ENCODE results near the gene HFE. TPM values are rescaled to one million over a fixed set of nuclear protein-coding genes. Genes with fewer than 3 reads are reported as not detected.
"Not testable (repeated sequence)": the region's sequence is repeated elsewhere in the genome, so short reads cannot be mapped to it uniquely, and the experiment has no call there.

HFE gene
- total RNA-seq, 6 experiments from 2014 or later: 8.9 to 20.7 (median 15.8) TPM

DNA sequence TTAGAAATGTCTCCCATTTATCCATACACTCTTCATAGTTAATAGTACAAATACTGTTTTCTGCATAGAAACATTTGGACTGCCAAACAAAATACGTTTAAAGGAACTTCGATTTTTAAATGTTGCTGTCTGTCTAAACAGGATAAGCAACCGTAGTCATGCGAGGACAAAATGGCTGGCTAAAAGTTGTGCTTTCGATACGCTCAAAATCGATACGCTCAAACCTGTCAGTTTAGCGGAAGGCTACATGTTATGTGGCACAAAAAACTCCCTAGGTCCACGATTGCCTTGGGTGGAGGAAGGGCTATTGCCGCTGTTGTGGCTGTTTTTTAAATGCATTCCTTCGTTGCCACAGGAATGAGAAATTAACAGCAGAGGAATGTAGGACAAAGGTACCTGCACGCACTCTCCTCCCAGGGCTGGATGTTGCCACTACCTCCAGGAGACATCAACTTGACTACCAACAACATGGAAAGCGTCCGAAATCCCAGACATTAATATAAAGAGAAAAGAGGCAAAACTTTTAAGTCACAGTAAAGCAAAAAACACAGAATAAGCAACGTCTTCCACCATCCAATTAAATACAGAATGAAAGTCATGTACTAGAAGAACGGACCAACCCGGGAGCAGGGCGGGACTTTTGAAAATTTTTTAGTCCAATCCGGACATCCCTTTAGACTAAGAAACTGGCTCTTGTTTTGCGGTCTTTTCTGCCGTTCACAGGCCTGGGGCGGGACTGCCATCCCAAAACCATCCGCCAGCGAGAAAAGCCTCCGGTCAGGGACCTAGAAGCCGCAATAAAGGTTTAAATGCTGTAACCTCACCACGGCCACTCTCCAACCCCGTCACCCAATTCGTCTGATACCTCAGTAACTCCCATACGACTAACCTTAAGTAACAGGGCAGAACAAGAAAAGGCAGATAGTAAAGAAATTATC, 32.2 kb upstream of the HFE start:
- Histone ChIP-seq H3K4me3 (peak overlapping the region; percentile 56 to 73 (median 70)), H3K4me1 (no peaks in the 10 kb centered on the region), H3K36me3 (no peaks in the 10 kb centered on the region), H3K27ac (peak overlapping the region; percentile 85 to 94 (median 91)), H3K9me3 (no peaks in the 10 kb centered on the region), H3K27me3 (no peaks in the 10 kb centered on the region)
- ATAC-seq (peak; percentile 78 to 89 (median 81)), DNase-seq (peak; percentile 77 to 92 (median 86))
- intact Hi-C loops (cut with DNase I): no loop called here
- WGBS (ENCODE audit: insufficient coverage, low coverage, low lambda C conversion rate, missing lambda C conversion rate): under 1% methylated on average over 31 of the region's 31 CpGs
- TF ChIP-seq, protein P1, sequence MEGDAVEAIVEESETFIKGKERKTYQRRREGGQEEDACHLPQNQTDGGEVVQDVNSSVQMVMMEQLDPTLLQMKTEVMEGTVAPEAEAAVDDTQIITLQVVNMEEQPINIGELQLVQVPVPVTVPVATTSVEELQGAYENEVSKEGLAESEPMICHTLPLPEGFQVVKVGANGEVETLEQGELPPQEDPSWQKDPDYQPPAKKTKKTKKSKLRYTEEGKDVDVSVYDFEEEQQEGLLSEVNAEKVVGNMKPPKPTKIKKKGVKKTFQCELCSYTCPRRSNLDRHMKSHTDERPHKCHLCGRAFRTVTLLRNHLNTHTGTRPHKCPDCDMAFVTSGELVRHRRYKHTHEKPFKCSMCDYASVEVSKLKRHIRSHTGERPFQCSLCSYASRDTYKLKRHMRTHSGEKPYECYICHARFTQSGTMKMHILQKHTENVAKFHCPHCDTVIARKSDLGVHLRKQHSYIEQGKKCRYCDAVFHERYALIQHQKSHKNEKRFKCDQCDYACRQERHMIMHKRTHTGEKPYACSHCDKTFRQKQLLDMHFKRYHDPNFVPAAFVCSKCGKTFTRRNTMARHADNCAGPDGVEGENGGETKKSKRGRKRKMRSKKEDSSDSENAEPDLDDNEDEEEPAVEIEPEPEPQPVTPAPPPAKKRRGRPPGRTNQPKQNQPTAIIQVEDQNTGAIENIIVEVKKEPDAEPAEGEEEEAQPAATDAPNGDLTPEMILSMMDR (IDR thresholded peaks at IDR 0.05): peak in 2 of 4 donors; percentile 30 to 40
- TF ChIP-seq POLR2A (IDR thresholded peaks at IDR 0.05): peak; percentile 58

DNA sequence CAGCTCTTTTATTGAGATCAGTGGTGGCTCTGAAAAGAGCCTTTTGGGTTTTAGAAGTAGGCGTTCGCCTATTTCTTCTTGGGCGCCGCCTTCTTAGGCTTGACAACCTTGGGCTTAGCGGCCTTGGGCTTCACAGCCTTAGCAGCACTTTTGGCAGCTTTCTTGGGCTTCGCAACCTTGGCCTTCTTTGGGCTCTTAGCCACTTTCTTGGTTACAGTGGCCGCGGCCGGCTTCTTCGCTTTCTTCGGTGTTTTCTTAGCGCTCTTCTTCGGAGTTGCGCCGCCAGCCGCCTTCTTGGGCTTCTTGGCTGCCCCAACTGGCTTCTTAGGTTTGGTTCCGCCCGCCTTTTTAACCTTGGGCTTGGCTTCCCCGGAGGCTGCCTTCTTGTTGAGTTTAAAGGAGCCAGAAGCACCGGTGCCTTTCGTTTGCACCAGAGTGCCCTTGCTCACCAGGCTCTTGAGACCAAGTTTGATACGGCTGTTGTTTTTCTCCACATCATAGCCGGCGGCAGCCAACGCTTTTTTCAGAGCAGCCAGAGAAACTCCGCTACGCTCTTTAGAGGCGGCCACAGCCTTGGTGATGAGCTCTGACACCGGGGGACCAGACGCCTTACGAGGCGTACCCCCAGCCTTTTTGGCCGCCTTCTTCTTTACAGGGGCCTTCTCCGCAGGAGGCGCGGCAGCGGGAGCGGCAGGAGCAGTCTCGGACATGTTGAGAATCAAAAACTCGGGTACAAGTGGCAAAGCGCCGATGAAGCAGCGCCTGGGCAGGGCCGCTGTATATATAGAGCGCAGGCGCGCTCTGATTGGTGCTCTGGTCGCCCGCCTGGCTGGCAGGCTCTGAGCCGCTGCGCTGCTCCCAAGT, 31.3 kb upstream of the HFE start:
- no peaks in the 10 kb centered on the region for H3K27me3 ChIP-seq
- H3K27ac ChIP-seq: peak overlapping the region; percentile 85 to 94 (median 91)
- H3K4me1 ChIP-seq: no peaks in the 10 kb centered on the region
- H3K36me3 ChIP-seq: no peaks in the 10 kb centered on the region
- H3K9me3 ChIP-seq: no peaks in the 10 kb centered on the region
- peak; percentile 90 to 94 (median 93) for DNase-seq
- peak overlapping the region; percentile 56 to 73 (median 70) for H3K4me3 ChIP-seq
- TF ChIP-seq, protein P1 (IDR thresholded peaks at IDR 0.05): no peak
- peak; percentile 98 for TF ChIP-seq POLR2A (IDR thresholded peaks at IDR 0.05)
- WGBS (ENCODE audit: insufficient coverage, low coverage, low lambda C conversion rate, missing lambda C conversion rate): under 1% methylated on average over 43 of the region's 51 CpGs
- intact Hi-C loops (cut with DNase I): no loop called here
- ATAC-seq: peak; percentile 87 to 94 (median 90)

DNA sequence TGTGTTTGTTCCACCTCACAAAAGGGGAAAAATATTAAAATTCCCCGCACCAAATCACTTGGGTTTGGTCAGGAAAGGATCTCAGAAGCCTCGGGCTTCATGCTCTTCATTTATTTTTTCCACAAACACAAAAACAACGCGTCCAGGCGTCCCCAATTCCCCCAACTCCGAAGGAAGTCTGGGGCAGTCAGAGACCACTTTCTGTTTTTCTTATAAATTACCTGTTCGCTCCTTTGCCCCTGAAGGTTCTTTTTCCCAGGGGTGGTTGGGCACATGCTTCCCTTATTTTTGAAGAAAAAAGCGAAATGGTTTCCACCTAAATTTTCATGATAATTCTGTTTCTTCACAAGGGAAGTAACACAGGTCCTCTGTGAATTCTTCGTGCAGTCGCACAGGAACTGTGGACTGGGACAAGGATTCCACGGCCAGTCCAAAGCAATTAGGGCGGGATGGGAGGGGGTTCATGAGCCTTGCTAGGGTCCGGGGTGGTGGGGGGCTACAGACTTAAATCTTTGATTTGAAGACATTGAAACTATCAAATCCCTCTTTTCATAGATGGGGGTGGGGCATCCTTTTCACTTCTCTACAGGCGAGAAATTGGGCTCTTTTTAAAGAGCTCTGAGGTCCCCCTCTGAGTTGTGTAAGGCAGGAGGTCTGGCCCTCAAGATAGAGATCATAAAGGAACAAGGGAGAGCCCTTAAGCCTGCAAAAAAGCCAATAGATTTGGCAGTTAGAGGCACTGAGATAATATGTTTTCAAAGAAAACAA, 30.5 kb upstream of the HFE start:
- TF ChIP-seq, protein P1 (IDR thresholded peaks at IDR 0.05): no peak
- no peak for TF ChIP-seq POLR2A (IDR thresholded peaks at IDR 0.05)

DNA sequence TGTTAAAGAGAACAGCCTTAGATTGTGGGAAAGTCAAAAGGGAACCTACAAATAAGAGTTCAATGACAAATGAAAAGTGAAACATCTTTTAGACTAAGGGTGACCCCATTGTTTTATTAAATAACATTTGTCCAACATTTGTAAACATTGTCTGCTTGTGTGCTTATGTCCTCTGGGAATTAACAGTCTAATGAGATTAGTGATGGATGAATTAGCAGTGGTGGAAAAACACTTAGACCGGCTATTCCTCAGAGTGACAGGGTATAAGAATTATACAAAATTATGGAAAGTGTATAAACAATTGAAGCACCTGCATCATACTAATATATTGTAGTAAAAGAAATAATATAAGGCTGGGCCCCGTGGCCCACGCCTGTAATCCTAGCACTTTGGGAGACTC, 29.3 kb upstream of the HFE start:
- no peaks in the 10 kb centered on the region for H3K4me1 ChIP-seq
- no peaks in the 10 kb centered on the region for H3K9me3 ChIP-seq
- DNase-seq: no peak
- no peak overlapping the region for H3K4me3 ChIP-seq
- WGBS (ENCODE audit: insufficient coverage, low coverage, low lambda C conversion rate, missing lambda C conversion rate): 92% methylated on average over 3 of the region's 3 CpGs
- no peaks in the 10 kb centered on the region for H3K27me3 ChIP-seq
- no peaks in the 10 kb centered on the region for H3K36me3 ChIP-seq
- no peak overlapping the region for H3K27ac ChIP-seq
- TF ChIP-seq, protein P1 (IDR thresholded peaks at IDR 0.05): no peak
- no peak for TF ChIP-seq POLR2A (IDR thresholded peaks at IDR 0.05)
- ATAC-seq: no peak
- intact Hi-C loops (cut with DNase I): no loop called here

More for the DNA sequence above, 30.5 kb upstream of the HFE start:
- peak; percentile 20 to 49 (median 37) for ATAC-seq
- Histone ChIP-seq H3K36me3 (no peaks in the 10 kb centered on the region), H3K9me3 (no peaks in the 10 kb centered on the region), H3K4me1 (no peaks in the 10 kb centered on the region), H3K27ac (peak overlapping the region; percentile 85 to 94 (median 91)), H3K27me3 (no peaks in the 10 kb centered on the region), H3K4me3 (peak overlapping the region; percentile 56 to 73 (median 70))
- 0% methylated on average over 14 of the region's 14 CpGs for WGBS (ENCODE audit: insufficient coverage, low coverage, low lambda C conversion rate, missing lambda C conversion rate)
- intact Hi-C loops (cut with DNase I): no loop called here
- no peak for DNase-seq

DNA sequence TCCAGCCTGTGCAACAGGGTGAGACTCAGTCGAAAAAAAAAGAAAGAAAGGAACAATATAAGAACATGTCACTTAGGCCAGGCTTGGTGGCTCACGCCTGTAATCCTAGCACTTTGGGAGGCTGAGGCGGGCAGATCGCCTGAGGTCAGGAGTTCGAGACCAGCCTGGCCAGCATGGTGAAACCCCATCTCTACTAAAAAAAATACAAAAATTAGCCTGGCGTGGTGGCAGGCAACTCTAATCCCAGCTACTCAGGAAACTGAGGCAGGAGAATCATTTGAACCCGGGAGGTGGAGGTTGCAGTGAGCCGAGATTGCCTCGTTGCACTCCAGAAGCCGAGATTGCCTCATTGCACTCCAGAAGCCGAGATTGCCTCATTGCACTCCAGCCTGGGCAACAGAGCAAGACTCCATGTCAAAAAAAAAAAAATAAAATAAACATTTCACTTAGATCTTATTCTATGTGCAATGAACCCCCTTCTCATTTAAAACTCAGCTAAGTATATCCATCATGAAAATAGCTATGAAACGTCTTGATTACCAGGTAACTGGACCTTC, 28.7 kb upstream of the HFE start:
- H3K4me1 ChIP-seq; H3K4me3 ChIP-seq; H3K27me3 ChIP-seq; ATAC-seq; H3K9me3 ChIP-seq; intact Hi-C loops (cut with DNase I); DNase-seq; H3K36me3 ChIP-seq; H3K27ac ChIP-seq: not testable (repeated sequence)
- WGBS (ENCODE audit: insufficient coverage, low coverage, low lambda C conversion rate, missing lambda C conversion rate): 85% methylated on average over 9 of the region's 12 CpGs

Data from right lobe of liver (tissue), 6 donors.